ENCODE results near the gene TBX20.
"Not testable (repeated sequence)": the region's sequence is repeated elsewhere in the genome, so short reads cannot be mapped to it uniquely, and the experiment has no call there.

TBX20 gene

DNA sequence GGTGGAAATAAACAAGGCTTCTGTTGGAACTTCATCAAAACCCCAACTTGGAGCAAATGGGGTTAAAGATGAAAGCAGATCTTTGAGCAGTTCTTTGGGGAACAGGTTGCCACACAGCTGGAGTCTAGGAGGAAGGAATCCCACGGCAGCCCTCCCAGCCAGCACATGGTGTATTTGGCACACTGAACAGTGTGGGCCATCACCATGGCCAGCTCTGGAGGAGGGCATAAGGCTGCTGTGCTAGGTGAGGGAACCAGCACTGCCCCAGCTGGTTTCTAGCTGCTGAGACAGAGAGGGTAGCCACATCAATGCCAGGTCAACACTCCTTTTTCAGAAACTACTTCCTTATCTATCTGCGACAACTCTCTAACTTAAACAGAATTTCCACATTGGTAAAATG lies 33.7 kb downstream of the TBX20 start:
- not testable (repeated sequence) for DNase-seq (ENCODE audit: low spot score)

DNA sequence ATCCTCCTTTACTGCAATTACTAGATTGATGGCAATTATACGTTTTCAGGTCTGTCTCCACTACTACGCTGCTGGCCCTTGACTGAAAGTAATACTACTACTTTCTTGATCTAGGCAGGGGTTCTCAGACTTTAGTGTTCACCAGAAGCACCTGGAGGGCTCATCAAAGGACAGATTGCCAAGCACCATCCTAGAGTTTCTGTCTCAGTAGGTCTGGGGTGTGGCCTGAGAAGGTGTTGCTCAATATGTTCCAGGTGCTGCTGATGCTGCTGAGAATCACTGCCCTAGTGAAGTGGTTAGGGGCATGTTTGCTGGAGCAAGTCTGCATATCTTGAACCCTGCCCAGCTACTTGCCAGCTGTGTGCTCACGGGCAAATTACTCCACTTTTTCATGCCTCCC lies 37.9 kb downstream of the TBX20 start:
- not testable (repeated sequence) for DNase-seq (ENCODE audit: low spot score)

DNA sequence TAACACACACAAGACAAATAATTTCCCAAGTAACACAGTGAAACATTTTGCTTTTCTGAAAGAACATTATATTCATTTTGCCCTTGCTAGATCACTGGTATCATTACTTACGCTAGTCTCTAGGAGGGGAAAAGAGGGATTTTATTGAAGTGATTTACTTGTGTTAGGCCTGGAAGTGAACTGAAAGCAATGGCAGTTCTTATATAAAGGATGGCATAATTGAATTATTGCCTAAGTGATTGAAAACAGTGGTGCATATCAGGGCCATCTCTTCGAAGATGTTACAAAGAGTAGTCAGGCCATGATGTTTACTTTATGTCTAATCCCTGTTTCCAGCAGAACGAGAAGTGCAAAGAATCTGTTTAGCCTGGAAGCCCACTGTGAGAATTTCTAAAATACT lies 38.8 kb downstream of the TBX20 start:
- not testable (repeated sequence) for DNase-seq (ENCODE audit: low spot score)

DNA sequence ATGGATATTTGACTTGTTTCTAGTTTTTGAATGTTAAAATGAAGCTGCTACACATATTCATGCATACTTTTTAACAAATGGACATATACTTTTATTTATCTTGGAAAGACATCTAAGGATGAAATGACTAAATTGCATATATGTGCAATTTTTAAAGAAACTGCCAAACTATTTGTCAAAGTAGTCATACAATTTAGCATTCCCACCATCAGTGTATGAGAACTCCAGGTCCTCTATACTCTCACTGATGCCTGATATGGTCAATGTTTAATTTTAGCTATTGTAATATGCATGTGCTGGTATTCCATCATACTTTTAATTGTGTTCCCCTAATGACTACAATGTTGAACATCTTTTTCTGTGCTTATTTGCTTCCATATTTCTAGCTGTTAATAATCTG lies 47.0 kb downstream of the TBX20 start:
- DNase-seq (ENCODE audit: low spot score) = not testable (repeated sequence)

DNA sequence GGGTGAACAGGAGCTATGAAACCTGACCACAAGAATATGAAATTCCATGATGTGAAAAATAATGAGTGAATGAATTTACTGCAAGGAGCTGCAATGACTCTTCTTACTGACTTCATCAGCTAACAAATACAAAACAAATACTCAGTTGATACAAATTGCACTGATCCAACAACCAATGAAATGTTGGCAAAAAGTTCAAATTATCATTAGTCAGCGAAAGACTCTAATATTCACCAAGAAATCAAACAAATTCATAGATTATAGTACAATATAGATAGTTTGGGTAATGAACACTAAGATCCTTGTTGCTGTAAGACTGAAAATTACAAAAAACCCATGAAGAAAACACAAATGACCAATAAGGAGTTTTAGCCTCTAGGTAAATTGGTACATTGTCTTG lies 49.0 kb downstream of the TBX20 start:
- not testable (repeated sequence) for DNase-seq (ENCODE audit: low spot score)

DNA sequence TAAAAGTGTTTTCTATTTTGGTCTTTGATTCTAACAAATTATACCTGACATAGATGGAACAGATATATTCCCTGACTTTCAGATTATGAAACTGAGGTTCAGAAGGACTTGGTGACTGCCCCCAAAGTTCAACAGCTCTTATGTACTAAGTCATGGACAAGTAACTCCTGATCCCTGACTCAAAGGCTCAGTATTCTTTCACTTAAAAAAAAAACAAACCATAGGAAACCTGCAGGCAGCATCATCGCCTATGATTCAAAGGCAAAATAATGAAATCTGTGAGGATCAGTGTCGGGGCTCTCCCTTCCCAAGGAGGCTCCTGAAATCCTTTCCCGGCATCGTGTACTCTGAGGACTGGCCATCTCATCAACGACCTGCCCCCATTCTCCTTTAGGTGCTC lies 49.9 kb downstream of the TBX20 start:
- not testable (repeated sequence) for DNase-seq (ENCODE audit: low spot score)

DNA sequence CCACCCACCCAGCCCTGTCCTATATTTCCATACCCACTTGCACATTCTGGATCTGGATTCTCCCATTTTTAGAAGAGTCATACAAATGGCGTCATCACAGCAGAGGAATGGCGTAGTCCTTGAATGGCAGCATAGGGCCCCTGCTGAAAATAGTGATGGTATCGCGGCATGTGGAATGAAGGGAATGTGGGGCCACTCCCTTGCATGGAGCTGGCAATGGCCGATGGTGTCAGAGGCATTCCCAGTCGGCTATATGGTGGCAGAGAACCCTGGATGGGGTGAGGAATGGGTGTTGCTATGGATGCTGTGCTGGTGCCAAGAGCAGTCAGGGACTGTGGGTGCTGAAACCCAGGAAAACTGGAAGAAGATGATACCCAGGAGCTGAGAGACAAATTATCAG lies 51.5 kb downstream of the TBX20 start:
- DNase-seq (ENCODE audit: low spot score) = not testable (repeated sequence)

DNA sequence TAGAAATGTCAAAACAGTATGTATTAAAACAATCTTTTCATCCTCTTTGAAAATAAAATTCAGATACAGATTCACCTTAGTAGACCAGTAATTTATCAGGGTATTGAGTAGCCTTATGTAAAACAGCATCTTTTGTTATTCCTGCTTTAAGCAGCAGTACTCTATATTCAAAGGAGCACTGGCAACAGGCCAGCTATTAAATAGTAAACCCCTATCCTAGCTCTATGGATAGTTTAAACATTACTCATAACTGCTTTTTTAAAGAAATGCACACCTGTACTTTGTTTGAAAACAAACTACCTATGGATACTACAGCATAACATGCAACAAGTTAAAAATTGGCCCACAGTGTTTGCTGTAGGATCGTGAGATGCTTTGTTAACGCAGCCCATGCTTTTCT lies 53.7 kb downstream of the TBX20 start:
- DNase-seq (ENCODE audit: low spot score) = not testable (repeated sequence)

DNA sequence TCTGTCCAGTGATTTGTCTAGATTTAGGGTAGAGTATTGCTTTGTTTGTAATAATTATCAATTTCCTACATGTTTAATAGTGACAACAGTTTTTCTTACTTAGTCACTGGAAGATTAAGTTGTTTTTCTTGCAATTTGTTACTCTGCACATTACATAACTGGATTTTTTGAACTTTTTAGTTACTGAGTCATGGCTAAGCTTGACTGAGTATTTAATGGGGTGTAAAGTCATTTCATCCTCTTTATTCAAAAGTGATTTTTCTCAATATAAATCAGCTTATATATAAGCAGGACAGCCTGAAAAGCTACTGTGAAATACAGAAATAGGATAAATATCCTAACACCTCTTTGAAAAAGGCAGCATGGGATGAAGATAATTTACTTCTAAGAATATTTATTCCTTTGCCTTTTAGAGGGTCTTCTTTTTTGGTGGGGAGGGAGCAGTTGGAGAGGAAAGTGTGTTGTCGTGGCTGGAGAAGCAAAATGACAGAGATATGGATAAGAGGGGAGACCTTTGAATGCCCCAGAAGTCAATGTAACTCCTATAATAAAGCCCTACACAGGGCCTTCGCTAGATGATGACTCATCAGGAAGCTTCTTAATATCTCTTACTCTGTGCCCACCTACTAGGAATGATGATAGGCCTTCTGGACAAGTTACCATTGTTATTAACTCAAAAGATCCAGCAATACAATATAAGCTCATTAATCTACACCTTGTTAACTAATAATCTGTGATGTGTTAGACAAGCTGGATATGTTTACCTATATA lies 55.3 kb downstream of the TBX20 start:
- DNase-seq (ENCODE audit: low spot score) = not testable (repeated sequence)

DNA sequence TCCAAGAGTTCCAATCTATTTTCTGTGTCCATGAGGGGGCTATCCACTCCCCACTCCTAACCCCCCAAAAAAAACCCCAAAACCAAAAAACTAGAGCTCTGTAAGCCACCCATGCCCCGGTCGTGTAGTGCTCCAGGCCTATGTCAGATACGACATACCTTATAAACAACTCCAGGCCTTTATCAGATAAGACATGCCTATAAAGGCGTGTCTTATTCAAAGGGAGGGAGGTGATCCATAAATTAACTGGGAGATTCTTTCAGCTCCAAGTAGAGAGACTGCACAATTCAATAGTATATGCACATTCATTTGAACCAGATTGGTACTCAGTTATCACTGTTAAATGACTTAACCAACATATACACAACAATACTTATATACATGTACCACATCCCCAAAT lies 62.3 kb downstream of the TBX20 start:
- DNase-seq (ENCODE audit: low spot score) = not testable (repeated sequence)

DNA sequence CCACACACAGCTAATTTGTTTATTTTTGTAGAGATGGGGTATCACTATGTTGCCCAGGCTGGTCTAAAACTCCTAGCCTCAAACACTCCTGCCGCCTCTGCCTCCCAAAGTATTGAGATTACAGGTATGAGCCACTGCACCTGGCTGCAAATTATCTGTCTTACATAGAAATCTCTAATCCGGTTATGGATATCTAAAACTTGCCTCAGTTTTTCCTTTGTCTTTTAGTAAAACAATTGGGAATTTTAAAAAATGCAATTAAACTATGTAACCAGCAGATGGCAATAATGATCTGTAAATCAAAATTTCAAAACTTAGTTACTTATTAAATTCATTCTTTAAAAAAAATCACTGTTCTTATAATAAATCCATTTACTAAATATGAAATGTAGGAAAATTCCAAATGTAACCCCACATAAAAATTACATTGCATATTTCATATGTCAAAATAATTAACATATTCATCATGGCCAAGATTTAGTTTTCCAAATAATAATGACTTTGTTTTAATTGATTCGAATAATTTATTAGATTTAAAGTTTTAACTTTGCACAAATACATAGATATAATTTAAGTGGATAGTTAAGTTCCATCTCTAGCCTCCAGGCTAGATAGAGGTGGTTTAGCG lies 63.6 kb downstream of the TBX20 start:
- not testable (repeated sequence) for DNase-seq (ENCODE audit: low spot score)

DNA sequence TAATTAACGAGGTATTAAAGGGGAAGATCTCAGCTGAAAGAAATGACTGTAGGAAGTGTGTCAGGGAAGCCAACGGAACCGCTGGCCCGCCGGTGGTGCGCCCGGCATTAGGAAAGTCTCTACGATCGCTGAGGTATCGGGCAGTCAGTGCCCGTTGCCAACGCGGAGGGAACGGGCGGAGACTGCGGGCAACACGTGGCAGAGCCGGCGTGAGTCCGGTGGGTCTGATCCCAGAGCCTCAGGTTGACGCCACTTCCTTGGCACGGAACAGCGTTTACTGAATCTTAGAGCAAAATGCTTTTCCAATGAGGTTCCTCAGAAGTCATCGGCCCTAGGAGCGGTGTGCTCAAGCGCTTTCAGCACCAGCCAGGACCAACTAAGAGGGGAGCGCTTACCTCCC lies 67.1 kb downstream of the TBX20 start:
- not testable (repeated sequence) for DNase-seq (ENCODE audit: low spot score)

DNA sequence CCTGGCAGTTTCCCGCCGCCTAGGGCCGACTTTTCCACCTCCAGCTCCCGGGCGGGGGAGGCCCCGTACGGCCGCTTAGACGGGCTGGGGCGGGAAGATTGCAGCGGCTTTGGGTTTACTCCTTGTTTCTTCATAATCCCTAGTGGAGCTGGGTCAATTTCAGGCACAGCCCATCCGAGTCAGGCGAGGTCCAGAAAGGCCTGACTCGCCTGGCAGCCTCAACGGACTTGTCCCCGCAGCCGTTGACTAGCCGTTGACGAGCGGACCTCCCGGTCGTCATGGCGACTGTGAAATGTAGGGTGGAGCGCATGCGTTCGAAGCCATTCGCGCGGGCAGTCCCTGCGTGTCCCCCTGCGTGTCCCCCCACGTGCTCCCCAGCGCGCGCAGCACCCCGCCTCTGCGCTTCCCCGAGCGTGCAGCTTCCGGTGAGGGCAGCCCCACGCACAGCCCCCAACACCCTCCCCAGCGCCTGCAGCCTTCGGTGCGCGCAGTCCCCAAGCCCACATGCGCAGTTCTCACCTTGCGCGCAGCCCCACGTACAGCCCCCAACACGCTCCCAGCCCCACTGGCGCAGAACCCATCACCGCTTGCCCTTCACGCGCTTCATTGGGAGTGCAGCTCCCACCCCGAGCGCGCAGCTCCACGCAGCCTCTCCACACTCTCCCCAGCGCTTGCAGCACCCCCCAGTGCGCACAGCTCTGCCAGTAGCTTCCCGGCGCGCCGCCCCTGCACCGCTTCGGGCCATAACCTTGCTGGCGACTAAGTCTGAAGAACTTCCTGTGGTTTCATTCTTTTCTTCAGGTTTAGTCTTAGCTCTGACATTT lies 67.8 kb downstream of the TBX20 start:
- no peak for DNase-seq (ENCODE audit: low spot score)

DNA sequence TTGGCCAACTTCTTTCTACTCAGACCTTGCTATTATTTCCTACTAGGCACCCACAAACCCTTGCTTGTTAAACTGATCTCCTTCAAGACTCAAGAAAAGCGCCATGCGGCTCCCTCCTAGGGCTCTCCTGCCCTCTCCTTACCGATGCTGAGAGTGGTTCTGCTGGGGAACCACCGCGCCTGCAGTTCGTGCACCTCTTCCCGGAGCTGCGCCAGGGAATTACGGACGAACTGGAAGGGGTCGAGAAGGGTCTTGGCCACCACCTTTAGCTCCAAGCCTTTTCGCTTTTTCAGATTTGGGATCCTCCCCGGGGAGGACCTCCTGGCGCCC lies 68.4 kb downstream of the TBX20 start:
- DNase-seq (ENCODE audit: low spot score) = not testable (repeated sequence)

DNA sequence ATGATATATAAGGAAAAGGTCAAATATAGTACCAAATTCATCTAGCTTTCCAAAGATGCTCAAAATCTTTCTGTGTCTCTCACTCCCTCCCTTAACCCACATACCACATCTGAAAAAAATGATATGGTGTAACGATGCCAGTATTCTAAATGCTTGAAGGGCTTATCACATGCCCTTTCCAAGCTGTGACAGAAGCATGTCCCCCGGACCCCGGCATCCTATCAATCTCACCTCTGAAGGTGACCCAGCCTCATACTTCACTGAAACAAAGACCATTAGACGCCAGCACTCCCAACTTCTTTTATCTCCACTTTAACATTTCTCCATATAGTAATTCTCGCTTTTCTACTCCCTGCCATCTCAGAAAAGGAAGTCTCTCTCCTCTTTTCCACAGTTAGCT lies 68.9 kb downstream of the TBX20 start:
- not testable (repeated sequence) for DNase-seq (ENCODE audit: low spot score)

DNA sequence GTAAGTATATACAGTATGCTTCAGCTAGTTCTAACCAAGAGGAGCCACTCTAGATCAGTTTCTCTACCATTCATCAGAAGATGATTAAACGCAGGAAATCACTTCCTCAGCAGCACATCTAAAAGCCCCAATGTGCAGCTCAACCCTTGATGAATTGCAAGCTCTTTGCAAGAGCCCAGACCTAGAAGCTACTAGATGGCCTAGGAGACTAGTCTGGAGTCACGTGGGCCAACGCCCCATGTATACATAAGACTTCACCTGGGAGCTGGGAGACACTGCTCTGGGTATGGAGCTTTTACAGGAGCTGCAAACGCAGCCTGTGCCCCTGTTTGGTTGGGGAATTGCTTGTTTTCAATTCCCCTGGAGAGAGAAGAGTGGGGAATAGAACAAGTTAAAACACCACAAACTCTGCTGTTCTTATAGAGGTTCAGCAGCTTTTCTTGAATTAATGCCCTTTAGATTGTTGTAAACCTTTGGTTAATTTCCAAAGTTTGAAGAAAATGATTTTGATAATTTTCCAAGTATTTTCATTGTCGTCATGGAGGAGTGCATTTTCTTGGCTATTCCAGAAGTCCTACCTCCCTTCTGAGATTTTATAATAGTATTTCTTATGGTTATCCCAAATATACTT lies 69.9 kb downstream of the TBX20 start:
- DNase-seq (ENCODE audit: low spot score) = not testable (repeated sequence)

DNA sequence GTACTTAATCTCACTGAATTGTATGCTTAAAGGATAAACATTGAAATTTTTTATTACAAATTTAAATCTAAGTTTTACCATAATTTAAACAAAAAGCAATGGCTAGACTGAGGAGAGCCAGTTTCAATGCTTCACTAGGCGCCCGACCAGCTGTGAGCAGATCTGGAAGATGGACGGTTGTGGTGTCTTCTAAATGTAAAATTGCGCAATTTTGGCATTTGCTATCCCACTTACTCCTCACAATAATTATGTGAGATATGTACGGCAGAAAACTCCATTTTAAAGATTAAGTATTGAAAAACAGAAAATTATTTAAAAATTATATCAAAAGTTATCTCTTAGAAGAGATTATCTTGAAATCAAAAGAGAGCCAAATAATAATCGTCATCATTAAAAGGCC lies 73.2 kb downstream of the TBX20 start:
- not testable (repeated sequence) for DNase-seq (ENCODE audit: low spot score)

DNA sequence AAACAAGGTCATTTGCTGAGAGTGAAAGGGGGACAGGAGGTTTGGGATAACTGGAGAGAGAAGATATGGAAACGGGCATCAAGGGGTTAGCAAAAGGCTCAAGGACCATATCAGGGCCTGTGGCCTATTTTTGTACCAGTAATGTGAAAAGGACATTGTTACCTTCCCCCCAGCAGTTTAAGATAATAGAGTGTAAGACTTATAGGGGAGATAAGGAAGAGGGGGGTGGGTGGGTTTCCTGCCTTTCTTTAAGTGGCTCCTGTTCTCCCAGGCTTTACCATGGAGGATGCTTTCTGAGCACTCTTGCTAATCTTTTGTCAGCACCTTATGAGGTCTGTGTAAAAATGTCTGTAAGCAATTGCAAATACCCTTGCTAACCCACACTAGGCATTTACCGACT lies 80.7 kb downstream of the TBX20 start:
- DNase-seq (ENCODE audit: low spot score) = not testable (repeated sequence)

DNA sequence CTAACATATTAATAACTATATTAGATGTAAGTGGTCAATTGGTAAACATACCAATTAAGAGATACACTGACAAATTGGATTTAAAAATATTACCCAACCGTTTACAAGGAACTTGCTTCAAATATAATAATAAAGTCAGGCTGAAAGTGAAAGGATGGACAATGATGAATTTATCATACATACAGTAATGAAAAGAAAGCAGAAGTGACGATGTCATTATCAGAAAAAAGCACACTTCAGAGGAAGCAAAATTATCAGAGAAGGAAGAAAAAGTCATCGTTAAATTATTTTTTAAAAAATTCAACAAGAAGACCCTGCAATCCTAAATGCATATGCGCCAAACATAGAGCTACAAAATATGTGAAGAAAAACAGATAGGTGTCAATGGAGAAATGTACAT lies 81.8 kb downstream of the TBX20 start:
- not testable (repeated sequence) for DNase-seq (ENCODE audit: low spot score)

DNA sequence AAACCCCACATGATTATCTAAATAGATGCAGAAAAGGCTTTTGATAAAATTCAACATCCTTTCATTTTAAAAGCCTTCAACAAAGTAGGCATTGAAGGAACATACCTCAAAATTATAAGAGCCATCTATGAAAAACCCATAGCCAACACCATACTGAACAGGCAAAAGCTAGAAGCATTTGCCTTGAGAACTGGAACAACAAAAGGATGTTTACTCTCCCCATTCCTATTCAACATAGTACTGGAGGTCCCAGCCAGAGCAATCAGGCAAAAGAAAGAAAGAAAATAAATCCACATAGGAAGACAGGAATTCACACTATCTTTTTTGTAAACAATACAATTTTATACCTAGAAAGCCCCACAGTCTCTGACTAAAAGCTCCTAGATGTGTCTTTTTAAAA lies 86.2 kb downstream of the TBX20 start:
- not testable (repeated sequence) for DNase-seq (ENCODE audit: low spot score)

DNA sequence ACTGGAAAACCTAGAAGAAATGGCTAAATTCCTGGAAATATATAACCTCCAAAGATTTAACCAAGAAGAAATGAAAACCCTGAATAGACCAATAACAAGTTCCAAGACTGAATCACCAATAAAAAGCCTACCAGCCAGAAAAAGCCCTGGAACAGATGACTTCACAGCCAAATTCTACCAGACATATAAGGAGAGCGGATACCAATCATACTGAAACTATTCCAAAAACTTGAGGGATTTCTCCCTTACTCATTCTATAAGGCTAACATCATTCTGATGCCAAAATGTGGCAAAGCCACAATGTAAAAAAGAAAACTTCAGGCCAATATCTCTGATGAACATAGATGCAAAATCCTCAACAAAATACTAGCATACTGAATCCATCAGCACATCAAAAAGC lies 86.7 kb downstream of the TBX20 start:
- DNase-seq (ENCODE audit: low spot score) = not testable (repeated sequence)

DNA sequence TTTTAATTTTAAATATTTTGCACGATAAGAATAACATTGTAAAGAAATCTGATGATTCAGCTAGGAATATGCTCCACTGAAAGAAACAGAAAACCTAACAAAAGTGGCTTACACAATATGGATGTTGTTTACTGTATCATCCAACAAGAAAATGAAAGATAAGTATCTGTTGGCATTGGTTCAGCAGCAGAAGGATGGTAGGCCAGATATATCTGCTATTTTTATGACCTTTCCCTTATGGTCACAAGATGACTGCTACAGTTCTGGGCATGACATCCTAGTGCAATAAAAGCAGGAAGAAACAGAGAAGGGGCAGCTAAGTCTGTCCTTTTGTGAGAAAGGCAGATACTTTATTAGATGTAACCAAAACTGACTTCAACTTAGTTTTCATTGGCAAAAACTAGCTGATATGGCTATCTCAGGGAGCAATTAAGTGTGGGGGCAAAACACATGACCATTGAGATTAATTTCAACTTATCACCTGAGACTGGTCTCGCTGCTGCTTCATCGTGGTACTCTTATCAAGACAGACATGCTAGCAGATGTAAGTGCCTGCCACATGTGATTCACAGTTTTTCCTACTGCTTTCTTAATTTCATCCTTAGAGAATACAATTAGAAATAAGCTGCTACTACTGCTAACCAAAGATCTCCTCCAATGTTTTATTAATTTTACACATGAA lies 92.7 kb downstream of the TBX20 start:
- DNase-seq (ENCODE audit: low spot score) = not testable (repeated sequence)

All from LoVo (cell line).